Naive thymus-derived CD4-positive, alpha-beta T cell (primary cell): Measurements from ENCODE around the gene RGS6. TPM values are rescaled to one million over a fixed set of nuclear protein-coding genes. Genes with fewer than 3 reads are reported as not detected.
"Not testable (repeated sequence)": the region's sequence is repeated elsewhere in the genome, so short reads cannot be mapped to it uniquely, and the experiment has no call there.

Experiments used
- ATAC-seq: fragments of 150-1000 bp; cut with Tn5 transposase; 2 replicates; pipeline ENCODE4 v1.10.0; 2021; ENCODE audit warnings: mild to moderate bottlenecking, moderate library complexity
- CTCF ChIA-PET: fragments of 350-600 bp; sonication (Branson Sonifier 250); formaldehyde crosslinking; loops from one replicate; lab custom pipeline; 2021; ENCODE audit warnings: antibody characterized with exemption; lab: Charles Lee
- POLR2A ChIA-PET: fragments of 350-600 bp; sonication (Branson Sonifier 250); formaldehyde crosslinking; loops from one replicate; lab custom pipeline; 2021; ENCODE audit warnings: antibody characterized with exemption, inconsistent platforms; lab: Charles Lee
- DNase-seq, 9 donors: peaks; one replicate each; pipeline versions ENCODE4 v3.0.0 to v3.0.0-alpha.2; 2020 to 2022; ENCODE audit warnings: mixed read lengths in 1 of 9
- H3K27ac ChIP-seq: one replicate; pipeline ENCODE4 v1.7.0; 2013; ENCODE audit warnings: mild to moderate bottlenecking, low read depth, low read length, moderate library complexity
- H3K27me3 ChIP-seq, 2 donors: one replicate each; pipeline ENCODE4 v1.7.0; 2013; ENCODE audit warnings: low read length in 2 of 2, mild to moderate bottlenecking in 2 of 2, moderate library complexity in 2 of 2; ENCODE audit not compliant: control insufficient read depth in 2 of 2, insufficient read depth in 2 of 2
- H3K36me3 ChIP-seq, 3 experiments: 1 replicate in 2 of 3; 2 replicates in 1 of 3; pipeline ENCODE4 v1.7.0; 2013; ENCODE audit warnings: low read length in 3 of 3, mild to moderate bottlenecking in 3 of 3, moderate library complexity in 1 of 3; ENCODE audit not compliant: insufficient read depth in 3 of 3, control insufficient read depth in 2 of 3
- H3K4me1 ChIP-seq, 2 donors: one replicate each; pipeline ENCODE4 v1.7.0; 2013; ENCODE audit warnings: low read length in 2 of 2, mild to moderate bottlenecking in 2 of 2, moderate library complexity in 1 of 2; ENCODE audit not compliant: control insufficient read depth in 2 of 2, insufficient read depth in 2 of 2
- H3K4me3 ChIP-seq: 2 replicates; pipeline ENCODE4 v1.7.0; 2013; ENCODE audit warnings: mild to moderate bottlenecking, low read length
- H3K9me3 ChIP-seq, 3 experiments: 1 replicate in 2 of 3; 2 replicates in 1 of 3; pipeline ENCODE4 v1.7.0; 2013; ENCODE audit warnings: low read length in 3 of 3; ENCODE audit not compliant: control insufficient read depth in 2 of 3
- H3K27ac Mint-ChIP-seq, 9 donors: one replicate each; pipeline ENCODE4 v1.8.0; 2020 to 2022; ENCODE audit warnings: mixed read lengths in 9 of 9, mild to moderate bottlenecking in 8 of 9, moderate library complexity in 5 of 9, inconsistent platforms in 2 of 9
- H3K27me3 Mint-ChIP-seq, 5 donors: one replicate each; pipeline ENCODE4 v1.8.0; 2021 to 2022; ENCODE audit warnings: mixed read lengths in 5 of 5, mild to moderate bottlenecking in 1 of 5
- H3K36me3 Mint-ChIP-seq, 5 donors: one replicate each; pipeline ENCODE4 v1.8.0; 2020 to 2022; ENCODE audit warnings: mixed read lengths in 5 of 5, mild to moderate bottlenecking in 3 of 5, inconsistent platforms in 1 of 5
- H3K4me1 Mint-ChIP-seq, 7 donors: one replicate each; pipeline ENCODE4 v1.8.0; 2020 to 2022; ENCODE audit warnings: mixed read lengths in 7 of 7, mild to moderate bottlenecking in 3 of 7, inconsistent platforms in 1 of 7
- H3K4me3 Mint-ChIP-seq, 10 donors: one replicate each; pipeline ENCODE4 v1.8.0; 2020 to 2022; ENCODE audit warnings: mild to moderate bottlenecking in 10 of 10, mixed read lengths in 10 of 10, moderate library complexity in 6 of 10, inconsistent platforms in 2 of 10
- H3K9me3 Mint-ChIP-seq, 11 donors: one replicate each; pipeline ENCODE4 v1.8.0; 2020 to 2022; ENCODE audit warnings: mixed read lengths in 11 of 11, mild to moderate bottlenecking in 4 of 11, inconsistent platforms in 1 of 11, moderate library complexity in 1 of 11
- intact Hi-C, 2 donors: fragments of 100-400 bp; cut with micrococcal nuclease; formaldehyde crosslinking; loops; one replicate each; pipeline ENCODE4 v1.15.1; 2023
- polyA plus RNA-seq, 2 donors: library from polyadenylated mRNA; unstranded; fragments of 300-500 nt; fragmentation: Illumina TruSeq; gene quantifications; one replicate each; pipeline ENCODE4 v1.2.3, GENCODE V29; 2021
- total RNA-seq, 6 experiments: library from RNA in 5 of 6; stranded (reverse) in 5 of 6; gene quantifications; 1 replicate in 5 of 6; 2 replicates in 1 of 6; pipeline ENCODE4 v1.2.3 and lab custom pipeline; 2021 to 2026

Gene RGS6
- total and polyA plus RNA-seq, 7 experiments from 2014 or later = 0.29 to 0.97 TPM; not detected in 5

DNA sequence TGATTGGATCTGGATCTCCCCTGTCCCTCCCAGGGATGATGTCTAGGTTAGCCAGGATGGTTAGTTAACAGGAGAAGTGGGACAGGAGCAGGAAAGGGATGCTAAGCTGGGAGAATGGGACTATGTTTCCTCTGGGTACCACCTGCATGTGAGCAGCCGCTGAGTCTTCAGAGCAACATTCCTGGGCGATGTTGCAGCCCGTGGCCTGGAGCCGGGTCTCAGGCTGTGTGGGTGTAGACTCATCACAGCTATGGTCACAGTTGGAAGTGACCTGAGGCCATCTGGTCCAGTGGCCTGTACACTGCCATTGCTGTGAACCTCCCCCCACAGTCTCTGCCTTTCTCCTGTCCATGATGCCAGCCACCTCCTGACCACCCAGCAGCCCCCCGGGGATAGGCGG lies 539.1 kb downstream of the RGS6 start:
- POLR2A ChIA-PET = no interaction called here
- peaks cover 0 to 9% (median 0%) of the 10 kb centered on the region in 5 donors for H3K27me3 Mint-ChIP-seq
- no peak overlapping the region for H3K4me3 Mint-ChIP-seq
- H3K27ac Mint-ChIP-seq = no peak overlapping the region
- H3K27me3 ChIP-seq = no peaks in the 10 kb centered on the region
- peaks cover 0 to 26% (median 0%) of the 10 kb centered on the region in 5 donors for H3K36me3 Mint-ChIP-seq
- CTCF ChIA-PET = no interaction called here
- H3K27ac ChIP-seq = no peak overlapping the region
- H3K4me1 ChIP-seq = no peaks in the 10 kb centered on the region
- no peak overlapping the region for H3K4me3 ChIP-seq
- DNase-seq = no peak
- peaks cover 0 to 15% (median 4%) of the 10 kb centered on the region in 11 donors for H3K9me3 Mint-ChIP-seq
- no peak for ATAC-seq
- intact Hi-C loops = loop anchor here in 1 of 2 donors (10.0 kb wide), 1 partner anchor 1147 kb away; the partner anchor contains the start of gene SIPA1L1
- peaks cover 0 to 45% (median 7%) of the 10 kb centered on the region in 7 donors for H3K4me1 Mint-ChIP-seq
- peaks cover 0 to under 1% (median 0%) of the 10 kb centered on the region in 3 experiments for H3K9me3 ChIP-seq
- no peaks in the 10 kb centered on the region for H3K36me3 ChIP-seq

DNA sequence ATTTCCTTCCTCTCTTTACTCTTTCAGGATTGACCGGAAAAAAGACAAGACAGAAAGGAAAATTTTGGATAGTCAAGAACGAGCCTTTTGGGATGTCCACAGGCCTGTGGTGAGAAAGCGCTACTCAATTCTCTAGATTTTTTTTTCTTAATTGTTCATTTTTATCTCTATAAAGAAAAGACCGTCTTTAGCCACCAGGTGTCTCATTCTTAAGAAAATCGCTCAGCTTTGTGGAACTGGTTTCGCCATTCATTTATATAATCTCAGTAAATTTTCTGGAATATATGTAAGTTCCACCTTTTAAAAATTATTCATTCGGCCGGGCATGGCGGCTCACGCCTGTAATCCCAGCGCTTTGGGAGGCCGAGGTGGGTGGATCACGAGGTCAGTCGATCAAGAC lies 540.6 kb downstream of the RGS6 start:
- no peak overlapping the region for H3K27ac ChIP-seq
- H3K4me1 Mint-ChIP-seq = peaks cover 7 to 57% (median 21%) of the 10 kb centered on the region in 7 donors
- POLR2A ChIA-PET = no interaction called here
- no peak overlapping the region for H3K27ac Mint-ChIP-seq
- H3K9me3 Mint-ChIP-seq = peaks cover 0 to 2% (median 0%) of the 10 kb centered on the region in 11 donors
- H3K4me3 ChIP-seq = no peak overlapping the region
- no peaks in the 10 kb centered on the region for H3K27me3 ChIP-seq
- ATAC-seq = no peak
- H3K4me3 Mint-ChIP-seq = no peak overlapping the region
- no peaks in the 10 kb centered on the region for H3K9me3 ChIP-seq
- intact Hi-C loops = loop anchor here in 1 of 2 donors (10.0 kb wide), 1 partner anchor 1148 kb away; the partner anchor contains the start of gene SIPA1L1
- H3K36me3 ChIP-seq = no peaks in the 10 kb centered on the region
- CTCF ChIA-PET = no interaction called here
- H3K27me3 Mint-ChIP-seq = peaks cover 0 to 9% (median 0%) of the 10 kb centered on the region in 5 donors
- H3K36me3 Mint-ChIP-seq = peaks cover 0 to 13% (median 0%) of the 10 kb centered on the region in 5 donors
- DNase-seq = no peak
- H3K4me1 ChIP-seq = peaks cover 10 to 13% of the 10 kb centered on the region in 2 donors

DNA sequence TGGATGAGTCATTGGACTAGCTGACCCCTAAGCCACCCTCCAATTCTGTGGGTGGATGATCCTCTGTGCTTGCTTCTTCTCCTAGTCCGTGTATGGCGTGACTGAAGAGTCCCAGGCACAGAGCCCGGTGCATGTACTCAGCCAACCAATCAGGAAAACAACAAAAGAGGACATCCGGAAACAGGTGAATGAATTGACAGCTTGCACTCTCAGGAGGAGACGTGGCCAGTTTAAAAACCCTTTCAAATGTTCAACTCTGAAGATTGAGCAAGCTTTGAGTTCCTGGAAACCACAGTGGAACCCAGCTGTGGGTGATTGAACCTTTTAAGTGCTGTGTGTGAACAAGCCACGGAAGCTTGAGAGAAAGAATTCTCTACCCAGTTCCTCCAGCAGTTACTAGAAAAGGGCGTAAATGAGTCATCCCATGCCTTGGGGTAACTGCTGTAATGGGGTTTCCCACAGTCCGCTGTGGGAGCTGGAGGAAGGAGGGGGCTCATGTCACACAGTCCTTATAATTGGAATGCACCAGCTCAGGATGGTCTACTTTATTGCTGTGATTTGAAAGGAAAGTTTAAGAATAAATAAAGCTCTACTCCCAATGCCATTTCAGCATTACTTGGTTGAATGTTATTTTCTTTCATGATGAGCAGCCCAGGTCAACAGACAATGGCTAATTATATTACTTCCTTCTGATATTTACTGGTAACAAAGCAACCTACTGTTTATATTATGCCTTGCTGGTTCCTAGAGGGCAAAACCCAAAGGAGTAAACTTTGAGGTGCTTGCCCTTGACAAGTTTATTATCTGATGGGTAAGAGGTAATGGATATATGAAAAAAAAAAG lies 544.6 kb downstream of the RGS6 start:
- H3K27ac ChIP-seq = peak overlapping the region; percentile 4
- POLR2A ChIA-PET = no interaction called here
- peak; percentile 85 for ATAC-seq

DNA sequence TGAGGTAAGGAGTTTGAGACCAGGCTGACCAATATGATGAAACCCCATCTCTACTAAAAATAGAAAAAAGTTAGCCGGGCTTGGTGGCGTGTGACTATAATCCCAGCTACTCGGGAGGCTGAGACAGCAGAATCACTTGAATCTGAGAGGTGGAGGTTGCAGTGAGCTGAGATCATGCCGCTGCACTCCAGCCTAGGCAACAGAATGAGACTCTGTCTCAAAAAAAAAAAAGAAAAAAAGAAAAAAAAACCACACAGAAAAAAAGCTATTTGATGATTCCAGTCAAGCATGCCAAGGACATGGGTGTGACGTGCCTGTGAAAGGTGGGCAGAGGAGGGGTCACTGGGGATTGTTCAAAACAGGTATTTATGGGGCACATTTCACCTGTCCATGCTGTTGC lies 545.3 kb downstream of the RGS6 start:
- H3K4me3 ChIP-seq, H3K27ac ChIP-seq, H3K9me3 Mint-ChIP-seq, H3K9me3 ChIP-seq, H3K27me3 ChIP-seq, ATAC-seq, H3K36me3 ChIP-seq, DNase-seq, H3K27me3 Mint-ChIP-seq, POLR2A ChIA-PET: not testable (repeated sequence)
- H3K4me1 ChIP-seq = peaks cover 10 to 21% of the 10 kb centered on the region in 2 donors
- Mint-ChIP-seq H3K27ac (peak overlapping the region in 5 of 9 donors; percentile 22 to 93 (median 44)), H3K36me3 (peaks cover 0 to 17% (median 0%) of the 10 kb centered on the region in 5 donors), H3K4me3 (peak overlapping the region in 9 of 10 donors; percentile 34 to 83 (median 72)), H3K4me1 (peaks cover 24 to 84% (median 45%) of the 10 kb centered on the region in 7 donors)
- CTCF ChIA-PET = interaction anchor here (1.0 kb wide), 1 partner anchor 37 kb away, joined by 3 read pairs; no protein-coding TSS in a partner anchor
- intact Hi-C loops = loop anchor here in 1 of 2 donors (1.0 to 10.0 kb wide), 6 partner anchors 26 to 1153 kb away; partner anchors contain the start of genes DCAF4, DPF3 and SIPA1L1

More for the DNA sequence above, 544.6 kb downstream of the RGS6 start:
- CTCF ChIA-PET = interaction anchor here (1.0 kb wide), 1 partner anchor 38 kb away, joined by 3 read pairs; no protein-coding TSS in a partner anchor
- peaks cover 0 to 10% (median 0%) of the 10 kb centered on the region in 5 donors for H3K36me3 Mint-ChIP-seq
- intact Hi-C loops = loop anchor here in 1 of 2 donors (1.0 to 10.0 kb wide), 7 partner anchors 26 to 1152 kb away; partner anchors contain the start of genes DCAF4, DPF3 and SIPA1L1
- H3K4me1 Mint-ChIP-seq = peaks cover 24 to 82% (median 45%) of the 10 kb centered on the region in 7 donors
- Histone ChIP-seq H3K9me3 (no peaks in the 10 kb centered on the region), H3K27me3 (no peaks in the 10 kb centered on the region), H3K4me3 (peak overlapping the region; percentile 25), H3K36me3 (no peaks in the 10 kb centered on the region), H3K4me1 (peaks cover 10 to 21% of the 10 kb centered on the region in 2 donors)
- H3K27me3 Mint-ChIP-seq = peaks cover 0 to 3% (median 0%) of the 10 kb centered on the region in 5 donors
- H3K9me3 Mint-ChIP-seq = no peaks in the 10 kb centered on the region
- peak in 7 of 9 donors; percentile 20 to 75 (median 31) for DNase-seq
- peak overlapping the region; percentile 34 to 83 (median 72) for H3K4me3 Mint-ChIP-seq
- peak overlapping the region; percentile 15 to 93 (median 60) for H3K27ac Mint-ChIP-seq

DNA sequence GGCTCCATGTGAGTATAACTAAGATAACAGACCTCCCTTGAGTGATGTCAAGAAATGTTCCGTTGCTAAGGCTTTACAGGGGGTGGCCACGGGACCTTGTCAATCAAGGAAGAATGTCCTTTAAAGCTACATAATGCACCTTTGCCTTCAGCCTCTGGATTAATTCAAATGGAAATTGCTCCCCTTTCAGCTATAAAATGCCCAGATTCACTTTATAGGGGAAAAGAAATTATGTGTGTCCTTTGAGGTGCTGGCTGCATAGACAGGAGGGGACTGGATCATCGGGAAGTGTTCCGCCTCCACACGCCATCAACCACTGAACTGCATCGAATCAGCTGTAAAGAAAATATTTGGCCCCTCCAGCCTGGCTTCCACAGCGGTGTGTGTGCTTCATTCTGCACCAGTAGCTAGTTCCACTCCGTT lies 546.3 kb downstream of the RGS6 start:
- POLR2A ChIA-PET = no interaction called here
- intact Hi-C loops = loop anchor here in 1 of 2 donors (5.0 to 10.0 kb wide), 2 partner anchors 414 to 1154 kb away; partner anchors contain the start of genes DPF3 and SIPA1L1
- H3K27ac Mint-ChIP-seq = peak overlapping the region in 1 of 9 donors; percentile 39

DNA sequence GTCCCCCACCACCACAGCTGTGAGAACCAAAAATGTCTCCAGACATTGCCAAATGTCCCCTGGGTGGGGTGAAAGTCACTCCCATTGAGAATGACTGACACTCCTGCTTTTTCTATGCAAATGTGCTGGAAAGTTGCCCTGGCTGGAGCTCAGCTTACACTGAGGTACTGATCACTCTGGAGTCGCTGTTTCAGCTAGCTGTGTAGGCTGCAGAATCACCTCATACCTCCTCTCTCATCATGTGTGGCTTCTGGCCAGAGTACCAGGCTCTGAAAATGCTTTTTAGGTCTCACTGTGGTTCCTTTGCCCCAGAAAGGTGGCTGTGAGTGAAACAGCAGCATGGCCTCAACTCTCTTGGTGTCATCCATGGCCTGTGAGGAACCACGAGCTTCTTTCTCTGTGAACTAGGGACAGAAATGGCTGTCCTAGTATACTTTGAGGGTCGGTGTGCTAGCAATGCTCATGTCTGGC lies 547.3 kb downstream of the RGS6 start:
- H3K27me3 Mint-ChIP-seq = peaks cover 0 to 3% (median 0%) of the 10 kb centered on the region in 5 donors
- CTCF ChIA-PET = no interaction called here
- peak overlapping the region in 1 of 9 donors; percentile 82 for H3K27ac Mint-ChIP-seq
- Histone ChIP-seq H3K27ac (no peak overlapping the region), H3K36me3 (no peaks in the 10 kb centered on the region), H3K4me3 (no peak overlapping the region), H3K9me3 (no peaks in the 10 kb centered on the region), H3K27me3 (no peaks in the 10 kb centered on the region), H3K4me1 (peaks cover 10 to 21% of the 10 kb centered on the region in 2 donors)
- peaks cover 0 to 17% (median 1%) of the 10 kb centered on the region in 11 donors for H3K9me3 Mint-ChIP-seq
- H3K4me3 Mint-ChIP-seq = peak overlapping the region in 2 of 10 donors; percentile 41 to 47
- intact Hi-C loops = loop anchor here in 1 of 2 donors (5.0 to 10.0 kb wide), 2 partner anchors 413 to 1155 kb away; partner anchors contain the start of genes DPF3 and SIPA1L1
- H3K36me3 Mint-ChIP-seq = peaks cover 0 to 33% (median 0%) of the 10 kb centered on the region in 5 donors
- POLR2A ChIA-PET = no interaction called here
- peaks cover 29 to 85% (median 45%) of the 10 kb centered on the region in 7 donors for H3K4me1 Mint-ChIP-seq
- no peak for ATAC-seq
- DNase-seq = peak in 1 of 9 donors; percentile 23

More for the DNA sequence above, 546.3 kb downstream of the RGS6 start:
- Histone ChIP-seq H3K27ac (no peak overlapping the region), H3K4me1 (peaks cover 10 to 21% of the 10 kb centered on the region in 2 donors), H3K27me3 (no peaks in the 10 kb centered on the region), H3K4me3 (no peak overlapping the region), H3K36me3 (no peaks in the 10 kb centered on the region), H3K9me3 (no peaks in the 10 kb centered on the region)
- Mint-ChIP-seq H3K36me3 (peaks cover 0 to 26% (median 0%) of the 10 kb centered on the region in 5 donors), H3K4me3 (peak overlapping the region in 1 of 10 donors; percentile 11), H3K9me3 (peaks cover 0 to 11% (median 1%) of the 10 kb centered on the region in 11 donors), H3K4me1 (peaks cover 24 to 87% (median 45%) of the 10 kb centered on the region in 7 donors), H3K27me3 (peaks cover 0 to 3% (median 0%) of the 10 kb centered on the region in 5 donors)
- DNase-seq (no peak), ATAC-seq (no peak)
- CTCF ChIA-PET = interaction anchor here (0.5 to 0.8 kb wide), 2 partner anchors 10 to 22 kb away, joined by 3 read pairs; no protein-coding TSS in a partner anchor
